ENCODE results near the gene ZSWIM8.
"Not testable (repeated sequence)": the region's sequence is repeated elsewhere in the genome, so short reads cannot be mapped to it uniquely, and the experiment has no call there.

Gene ZSWIM8

GRCh38 chr10:73785211-73785720 lies at the start of gene ZSWIM8:
Gene ZSWIM8, plus strand, starts transcription at chr10:73785606. Its CDS starts 273 bp downstream, at chr10:73785879.
- peak; percentile 94 for DNase-seq (ENCODE audit: low spot score)

- not testable (repeated sequence) for DNase-seq (ENCODE audit: low spot score)
Measured at GRCh38 chr10:73740501-73741254, 44.7 kb upstream of the ZSWIM8 start.

- DNase-seq (ENCODE audit: low spot score) = no peak
Measured at GRCh38 chr10:73742454-73742734, 43.0 kb upstream of the ZSWIM8 start.

- no peak for DNase-seq (ENCODE audit: low spot score)
Measured at GRCh38 chr10:73743327-73743904, 42.0 kb upstream of the ZSWIM8 start.

- peak; percentile 95 for DNase-seq (ENCODE audit: low spot score)
Measured at GRCh38 chr10:73743905-73744663, 41.3 kb upstream of the ZSWIM8 start, which contains the start of gene SEC24C. Gene SEC24C, plus strand, starts transcription at chr10:73744372. Its CDS starts 2,461 bp downstream, at chr10:73746833.

- DNase-seq (ENCODE audit: low spot score) = peak; percentile 47
Measured at GRCh38 chr10:73744664-73744975, 40.8 kb upstream of the ZSWIM8 start.

GRCh38 chr10:73746721-73747120 lies 38.7 kb upstream of the ZSWIM8 start:
- no peak for DNase-seq (ENCODE audit: low spot score)

- DNase-seq (ENCODE audit: low spot score) = no peak
Measured at GRCh38 chr10:73750819-73751218, 34.6 kb upstream of the ZSWIM8 start.

GRCh38 chr10:73756183-73756582 lies 29.2 kb upstream of the ZSWIM8 start:
- DNase-seq (ENCODE audit: low spot score) = no peak

GRCh38 chr10:73758704-73759511 lies 26.5 kb upstream of the ZSWIM8 start:
- no peak for DNase-seq (ENCODE audit: low spot score)

GRCh38 chr10:73759512-73760115 lies 25.8 kb upstream of the ZSWIM8 start:
- no peak for DNase-seq (ENCODE audit: low spot score)

- DNase-seq (ENCODE audit: low spot score) = no peak
Measured at GRCh38 chr10:73761781-73762180, 23.6 kb upstream of the ZSWIM8 start.

GRCh38 chr10:73762915-73763314 lies 22.5 kb upstream of the ZSWIM8 start:
- no peak for DNase-seq (ENCODE audit: low spot score)

GRCh38 chr10:73763343-73763742 lies 22.1 kb upstream of the ZSWIM8 start:
- DNase-seq (ENCODE audit: low spot score) = no peak

- DNase-seq (ENCODE audit: low spot score) = no peak
Measured at GRCh38 chr10:73765066-73765465, 20.3 kb upstream of the ZSWIM8 start.

- DNase-seq (ENCODE audit: low spot score) = no peak
Measured at GRCh38 chr10:73768881-73769280, 16.5 kb upstream of the ZSWIM8 start.

- DNase-seq (ENCODE audit: low spot score) = no peak
Measured at GRCh38 chr10:73769396-73769795, 16.0 kb upstream of the ZSWIM8 start.

- DNase-seq (ENCODE audit: low spot score) = peak; percentile 82
Measured at GRCh38 chr10:73771722-73772280, 13.6 kb upstream of the ZSWIM8 start.

- peak; percentile 67 for DNase-seq (ENCODE audit: low spot score)
Measured at GRCh38 chr10:73772281-73773151, 12.9 kb upstream of the ZSWIM8 start.

- peak; percentile 12 for DNase-seq (ENCODE audit: low spot score)
Measured at GRCh38 chr10:73773152-73773879, 12.1 kb upstream of the ZSWIM8 start.
